Ovary (tissue), 1 donor: ENCODE results near the gene PPDPF.

ENCODE experiments used
- EP300 ChIP-seq: sonication (generic); formaldehyde crosslinking; IDR thresholded peaks from one replicate; pipeline ENCODE4 v1.6.1; 2017; ENCODE audit warnings: antibody characterized with exemption
- POLR2A ChIP-seq: fragments of 450-650 bp; IDR thresholded peaks from one replicate; pipeline ENCODE4 v1.6.1; 2017; ENCODE audit warnings: antibody characterized with exemption, mild to moderate bottlenecking, moderate library complexity

DNA sequence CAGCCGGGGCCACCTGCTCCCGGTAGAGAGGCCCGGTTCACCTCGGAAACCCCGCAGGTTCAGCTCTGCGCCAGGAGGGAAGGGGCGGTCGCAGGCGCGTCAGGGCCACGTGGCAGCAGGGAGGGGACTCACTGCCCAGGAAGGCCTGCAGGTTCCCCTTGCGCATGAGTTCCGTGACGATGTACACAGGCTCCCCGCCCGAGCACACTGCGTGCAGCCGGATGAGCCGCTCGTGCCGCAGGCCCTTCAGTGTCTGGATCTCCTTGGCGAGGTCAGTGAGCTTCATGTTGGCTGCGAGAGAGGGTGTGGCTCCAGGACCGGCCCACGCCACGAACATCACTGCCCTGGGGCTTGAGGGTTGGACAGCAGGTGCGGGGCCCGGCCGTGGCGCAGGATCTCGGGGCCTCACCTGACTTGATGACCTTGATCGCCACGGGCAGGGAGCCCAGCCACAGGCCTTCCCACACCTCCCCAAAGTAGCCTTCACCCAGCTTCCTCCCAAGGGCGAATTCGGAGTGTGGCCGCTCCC is 21.5 kb downstream of the PPDPF start:
- TF ChIP-seq POLR2A (no peak), EP300 (no peak)
